GM21825 (cell line): ENCODE measurements around the gene ARF6.
A peak's percentile ranks its signal among the peaks of the same experiment; 100 is the strongest.
"Not testable (repeated sequence)": the region's sequence is repeated elsewhere in the genome, so short reads cannot be mapped to it uniquely, and the experiment has no call there.

Source experiments
- ATAC-seq: cut with Tn5 transposase; IDR thresholded peaks from one replicate; pipeline ENCODE4 v1.9.1; 2021; ENCODE audit warnings: mild to moderate bottlenecking, moderate library complexity; ENCODE audit not compliant: unreplicated experiment

The ARF6 gene

DNA sequence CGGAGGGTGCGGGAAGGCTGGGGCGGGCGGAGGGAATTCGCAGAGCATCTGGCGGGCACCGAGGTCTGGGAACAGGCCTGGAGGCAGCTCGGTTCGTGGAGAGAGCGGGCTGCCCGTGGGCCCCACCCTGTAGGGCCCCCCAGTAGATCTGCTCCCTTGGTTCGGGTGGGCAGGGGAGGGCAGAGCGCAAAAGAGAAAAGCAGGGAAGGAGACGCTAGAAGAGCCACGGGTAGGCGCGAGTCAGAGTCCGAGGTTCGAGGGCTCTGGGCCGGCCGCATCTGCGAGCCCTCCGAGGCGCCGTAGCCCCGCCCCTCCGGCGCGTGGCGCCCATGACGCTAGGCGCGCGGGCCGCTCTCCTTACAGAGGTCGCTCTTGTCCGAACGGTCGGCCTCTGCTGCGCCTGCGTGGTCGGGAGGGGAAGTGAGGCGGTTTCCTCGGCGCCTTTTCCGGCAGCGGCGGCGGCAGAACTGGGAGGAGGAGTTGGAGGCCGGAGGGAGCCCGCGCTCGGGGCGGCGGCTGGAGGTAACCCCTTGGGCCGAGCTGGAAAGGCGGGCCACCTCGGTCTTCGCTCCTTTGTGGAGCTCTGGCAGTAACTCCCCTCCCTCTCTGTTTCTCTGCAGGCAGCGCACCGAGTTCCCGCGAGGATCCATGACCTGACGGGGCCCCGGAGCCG lies at the start of gene ARF6:
Gene ARF6 (plus strand): TSS at position 447 of the 673 bp plus-strand sequence. CDS start 655 bp downstream, outside the sequence.
- peak; percentile 83 for ATAC-seq

DNA sequence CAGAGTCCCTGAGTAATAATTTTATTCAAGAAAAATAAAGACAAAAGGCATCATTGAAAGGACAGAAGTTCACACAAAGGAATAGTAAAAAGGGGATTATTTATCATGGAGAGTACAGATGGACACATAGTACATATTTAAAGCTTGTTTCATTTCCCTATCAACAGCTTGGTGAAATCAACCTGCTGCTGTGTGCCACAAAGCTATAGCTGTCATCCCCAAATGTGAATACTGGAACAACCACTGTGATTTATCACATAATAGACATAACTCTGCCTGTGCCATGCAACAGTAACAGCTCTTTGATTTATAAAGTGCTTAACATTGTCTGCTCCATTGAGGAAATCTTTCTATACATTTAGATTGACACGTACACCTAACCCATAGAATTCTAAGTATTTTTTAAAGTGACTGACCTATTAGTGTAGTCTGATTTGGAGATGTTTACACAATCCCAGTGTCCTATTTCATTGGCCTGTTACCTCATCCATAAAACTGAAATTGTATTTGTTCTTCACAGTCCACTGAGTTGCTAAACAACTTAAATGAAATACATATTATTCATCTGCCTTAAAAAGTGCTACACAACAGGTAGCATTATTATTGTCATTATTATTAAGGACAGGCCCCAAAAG lies 43.6 kb upstream of the ARF6 start:
- no peak for ATAC-seq

DNA sequence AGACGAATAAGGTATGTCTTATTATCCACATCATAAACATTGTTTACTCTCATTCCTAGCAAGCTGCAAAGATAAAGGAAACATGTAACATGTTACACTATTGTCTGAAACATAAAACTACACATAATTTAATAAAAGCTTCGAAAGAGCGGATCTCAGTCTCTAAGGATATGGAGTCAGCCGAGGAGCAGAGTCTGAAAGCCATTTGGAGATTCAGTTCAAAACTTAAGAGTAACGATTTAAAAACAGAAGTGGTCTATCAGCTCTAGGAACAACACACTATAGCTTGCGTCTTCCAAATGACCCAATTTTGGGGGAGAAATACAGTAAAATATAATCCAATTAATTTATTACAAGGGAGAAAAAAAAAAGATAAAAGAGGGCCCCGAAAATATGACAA lies 41.1 kb upstream of the ARF6 start:
- ATAC-seq = no peak

DNA sequence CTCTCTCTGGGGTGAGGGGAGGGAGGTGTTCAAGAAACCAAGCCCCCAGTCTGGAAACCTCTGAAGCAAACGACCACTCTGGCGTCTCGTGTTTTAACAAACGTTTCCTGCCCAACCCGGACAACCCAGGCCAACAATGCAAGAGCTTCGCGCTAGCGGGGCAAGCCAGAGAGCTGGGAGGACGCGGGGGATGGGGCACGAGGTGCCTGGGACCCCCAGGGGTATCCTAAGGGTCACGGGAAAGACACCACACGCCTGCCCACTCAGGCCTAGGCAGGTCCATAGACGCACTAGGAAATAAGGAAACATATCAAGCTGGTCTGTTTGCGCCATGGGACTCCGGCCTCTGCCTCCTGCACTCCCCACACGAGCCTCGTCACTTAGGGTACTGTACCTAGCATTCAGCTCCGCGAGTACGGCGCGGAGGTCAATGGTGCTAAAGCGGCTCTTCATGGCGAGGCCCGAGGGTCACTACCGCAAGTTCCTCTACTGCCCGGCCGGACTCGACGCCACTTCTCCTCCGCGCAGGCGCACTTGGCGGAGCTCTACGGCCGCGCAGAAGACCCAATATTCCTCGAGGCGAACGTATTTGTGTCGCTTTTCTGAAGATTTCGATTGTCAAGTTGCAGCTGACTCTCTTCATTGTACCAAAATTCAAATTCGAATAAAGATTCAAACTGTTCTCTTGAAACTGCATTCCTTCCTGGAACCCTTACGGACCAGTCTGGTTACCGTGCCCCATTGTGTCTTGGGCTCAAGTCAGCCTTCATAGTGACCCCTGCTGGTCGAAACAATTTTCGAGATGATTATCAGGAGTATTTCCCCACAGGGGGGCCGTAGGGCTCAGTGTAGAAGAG lies 40.4 kb upstream of the ARF6 start, which contains the start of gene NEMF:
Gene NEMF (minus strand): TSS at position 488 of the 857 bp plus-strand sequence. CDS start 35 bp downstream, at position 453.
- ATAC-seq = peak; percentile 75

DNA sequence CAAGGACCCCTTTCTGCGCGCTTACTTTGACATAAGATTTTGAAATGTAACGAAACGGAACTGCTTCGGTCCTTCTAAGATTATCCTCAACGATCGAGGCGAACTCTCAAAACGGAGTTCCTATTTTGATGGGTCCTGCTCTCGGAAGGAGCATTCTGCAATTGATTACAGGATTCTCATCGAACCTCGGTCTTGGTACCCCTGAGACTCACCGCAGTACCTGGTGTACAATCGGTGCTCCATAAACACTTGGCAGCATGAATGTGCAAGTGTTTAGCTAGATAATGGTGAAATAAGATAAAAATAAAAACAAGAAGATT lies 39.8 kb upstream of the ARF6 start:
- ATAC-seq = no peak

DNA sequence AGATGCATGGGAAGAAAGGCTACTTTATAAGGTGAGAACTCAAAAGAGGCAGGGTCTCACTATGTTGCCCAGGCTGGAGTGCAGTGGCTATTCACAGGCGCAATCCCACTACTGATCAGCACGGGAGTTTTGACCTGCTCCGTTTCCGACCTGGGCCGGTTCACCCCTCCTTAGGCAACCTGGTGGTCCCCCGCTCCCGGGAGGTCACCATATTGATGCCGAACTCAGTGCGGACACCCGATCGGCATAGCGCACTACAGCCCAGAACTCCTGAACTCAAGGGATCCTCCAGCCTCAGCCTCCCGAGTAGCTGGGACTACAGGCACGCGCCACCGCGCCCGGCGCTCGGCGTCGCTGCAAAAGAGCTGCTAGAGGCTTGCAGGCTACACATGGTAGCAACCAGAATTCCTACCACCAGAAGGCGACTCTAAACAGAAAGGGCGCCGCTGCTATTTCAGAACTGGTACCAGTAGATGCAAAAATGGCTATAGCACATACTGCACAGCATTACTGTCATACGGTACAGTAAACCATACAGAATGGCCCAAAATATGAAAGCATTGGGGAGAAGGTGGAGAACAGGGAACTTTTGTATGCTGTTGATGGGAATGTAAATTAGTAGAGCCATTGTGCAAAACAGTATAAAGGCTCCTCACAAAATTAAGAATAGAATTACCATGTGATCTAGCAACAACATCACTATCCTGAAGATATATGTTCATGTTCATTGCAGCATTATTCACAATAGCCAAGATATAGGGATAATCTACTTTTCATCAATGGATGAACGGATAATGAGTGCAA lies 39.1 kb upstream of the ARF6 start:
- ATAC-seq = peak; percentile 38

DNA sequence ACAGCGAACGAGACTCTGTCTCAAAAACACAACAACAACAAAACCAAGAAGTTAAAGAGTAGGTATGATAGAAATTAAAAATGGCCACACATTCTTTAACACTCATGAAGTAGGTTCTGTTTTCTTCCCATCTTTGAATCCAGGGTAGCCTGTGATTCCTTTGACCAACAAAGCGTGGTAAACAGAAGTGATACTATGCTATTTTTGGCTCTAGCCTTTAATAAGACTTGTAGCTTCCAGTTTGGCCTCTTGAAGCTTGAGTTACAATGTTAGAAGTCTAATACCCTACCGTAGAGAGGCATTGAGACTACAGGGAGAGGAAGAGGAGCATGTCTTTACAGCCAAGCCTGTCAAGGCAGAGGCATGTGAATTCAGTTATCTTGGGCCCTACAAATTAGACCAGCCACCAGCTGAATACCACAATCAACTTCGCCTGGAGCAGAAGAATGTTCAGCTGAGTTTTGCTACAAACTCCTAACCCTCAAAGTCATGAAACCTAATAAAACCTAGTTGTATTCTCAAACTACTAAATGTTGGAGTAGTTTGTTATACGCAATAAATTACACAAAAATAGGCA lies 35.4 kb upstream of the ARF6 start:
- ATAC-seq = no peak

DNA sequence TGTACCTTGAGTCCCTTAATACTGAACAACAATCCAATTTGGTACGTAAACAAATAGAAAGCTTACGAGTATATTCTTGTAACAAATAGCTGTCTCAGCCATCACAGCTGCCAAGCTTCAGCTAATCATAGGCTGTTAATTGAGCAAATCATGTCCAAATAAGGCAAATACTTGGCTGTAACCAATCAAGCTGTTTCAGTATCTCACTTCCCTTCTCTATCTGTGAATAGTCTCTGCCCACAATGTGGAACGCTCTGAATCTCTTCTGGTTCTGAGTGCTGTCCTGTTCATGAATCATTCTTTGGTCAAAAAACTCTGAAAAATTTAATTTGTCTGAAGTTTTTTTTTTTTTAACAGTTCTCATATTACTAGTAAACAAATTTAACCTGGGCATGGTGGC lies 34.5 kb upstream of the ARF6 start:
- no peak for ATAC-seq

DNA sequence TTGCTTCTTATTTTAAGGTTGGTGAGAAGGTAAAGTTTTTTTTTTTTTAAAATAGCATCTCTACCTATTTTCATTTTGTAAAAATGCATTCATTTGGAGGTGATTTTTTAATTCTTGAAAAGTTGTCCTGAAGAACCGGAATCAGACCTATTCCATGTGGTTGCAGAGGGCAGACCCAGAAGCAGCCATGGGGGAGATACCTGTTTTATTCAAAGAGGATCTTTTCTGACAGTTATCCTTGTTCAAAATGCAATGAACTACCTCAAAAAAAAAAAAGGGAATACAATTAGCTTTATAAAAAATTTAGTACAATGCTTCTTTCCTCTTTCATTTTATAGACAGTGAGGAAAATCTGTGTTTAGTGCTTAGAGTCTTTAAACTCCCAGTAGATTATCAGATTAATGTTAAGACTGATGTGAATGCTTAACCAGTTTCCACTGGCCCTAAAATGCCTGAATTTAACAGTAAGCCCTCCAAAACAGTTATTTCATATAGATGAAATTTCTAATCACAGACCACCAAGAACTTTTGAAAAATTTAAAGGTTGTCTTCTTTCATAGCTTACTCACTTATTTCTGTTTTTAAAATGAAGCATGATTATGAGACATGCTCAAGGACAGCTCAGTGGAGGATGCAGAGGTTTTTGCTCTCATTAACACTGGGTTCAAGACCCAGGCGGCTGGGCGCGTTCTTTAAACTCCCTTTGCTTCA lies 31.7 kb upstream of the ARF6 start:
- no peak for ATAC-seq

DNA sequence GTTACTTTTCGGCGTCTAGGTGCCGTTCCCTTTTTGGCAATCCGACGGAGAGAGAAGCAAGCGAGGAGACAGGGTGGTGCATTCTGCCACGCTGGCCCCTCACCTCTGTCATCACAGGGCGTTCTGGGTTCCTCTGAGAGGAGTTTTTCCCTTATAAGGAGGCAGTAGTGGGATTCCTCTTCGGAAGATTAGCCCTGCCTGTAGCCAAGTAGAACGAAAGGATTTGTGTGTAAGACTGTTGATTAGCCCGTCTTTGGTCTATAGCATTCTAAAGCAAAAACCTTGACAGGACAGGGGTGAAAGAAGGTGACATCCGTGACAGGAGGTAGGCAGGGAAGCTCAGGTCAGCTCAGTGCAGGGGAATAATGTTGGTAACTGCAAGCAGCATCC lies 31.2 kb upstream of the ARF6 start:
- no peak for ATAC-seq

DNA sequence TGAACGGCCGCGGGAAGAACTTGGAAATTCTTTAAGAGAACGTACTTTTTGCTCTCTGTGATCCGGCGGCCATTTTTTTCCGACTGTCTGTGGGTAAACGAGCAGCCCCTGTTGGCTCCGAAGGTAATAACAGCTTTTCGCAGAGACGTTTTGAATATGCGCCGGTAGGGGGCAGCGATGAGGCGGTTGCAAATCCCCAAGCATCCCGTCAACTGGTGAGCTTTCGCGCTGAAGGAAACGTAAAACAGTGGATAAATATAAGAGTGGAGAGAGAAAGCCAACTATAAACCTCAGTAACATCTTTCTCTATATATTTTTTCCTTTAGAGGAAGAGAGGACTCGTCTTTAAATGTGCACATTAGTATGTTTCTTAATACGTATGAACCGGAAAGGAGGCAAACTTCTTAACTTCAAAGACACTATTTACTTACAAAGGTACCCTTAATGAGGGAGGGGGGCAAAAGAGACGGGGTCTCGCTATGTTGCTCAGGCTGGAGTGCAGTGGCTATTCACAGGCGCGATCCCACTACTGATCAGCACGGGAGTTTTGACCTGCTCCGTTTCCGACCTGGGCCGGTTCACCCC lies 30.7 kb upstream of the ARF6 start:
- ATAC-seq = peak; percentile 29

DNA sequence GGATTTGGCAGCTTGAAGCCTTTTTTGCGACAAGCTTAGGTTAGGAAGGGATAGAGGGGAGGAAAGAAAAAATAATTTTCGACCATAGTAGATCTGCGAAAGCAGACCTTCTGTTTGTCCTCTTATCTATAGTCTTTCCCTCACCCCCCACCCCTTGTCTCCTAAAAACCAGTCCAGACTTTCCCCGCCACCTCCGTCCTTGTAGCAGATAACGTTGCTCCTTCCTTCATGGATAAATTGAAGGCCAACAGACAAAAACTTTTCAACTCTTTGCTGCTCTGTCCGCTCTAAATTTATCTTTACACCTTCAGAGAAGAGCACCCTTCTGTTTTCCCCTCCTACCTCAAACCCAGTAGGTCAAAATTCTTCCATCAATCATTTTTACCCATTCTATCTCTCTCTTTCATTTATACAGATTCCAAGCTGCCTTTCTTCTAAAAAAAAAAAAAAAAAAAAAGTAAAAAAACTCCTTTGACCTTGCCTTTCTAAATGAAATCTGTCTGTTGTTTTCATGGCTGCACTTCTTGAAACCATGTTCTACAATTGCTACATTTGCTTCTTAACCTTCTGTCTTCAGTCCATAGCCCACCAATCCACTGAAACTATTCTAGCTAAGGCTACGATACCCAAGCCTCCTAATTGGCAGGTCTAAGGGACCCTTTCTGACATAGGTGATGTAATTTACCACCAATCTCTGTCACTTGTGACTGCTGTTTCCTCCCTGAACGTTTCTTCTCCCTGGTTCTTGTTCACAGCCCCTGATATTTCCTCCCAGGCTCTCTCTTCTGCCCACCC lies 29.2 kb upstream of the ARF6 start:
- no peak for ATAC-seq

DNA sequence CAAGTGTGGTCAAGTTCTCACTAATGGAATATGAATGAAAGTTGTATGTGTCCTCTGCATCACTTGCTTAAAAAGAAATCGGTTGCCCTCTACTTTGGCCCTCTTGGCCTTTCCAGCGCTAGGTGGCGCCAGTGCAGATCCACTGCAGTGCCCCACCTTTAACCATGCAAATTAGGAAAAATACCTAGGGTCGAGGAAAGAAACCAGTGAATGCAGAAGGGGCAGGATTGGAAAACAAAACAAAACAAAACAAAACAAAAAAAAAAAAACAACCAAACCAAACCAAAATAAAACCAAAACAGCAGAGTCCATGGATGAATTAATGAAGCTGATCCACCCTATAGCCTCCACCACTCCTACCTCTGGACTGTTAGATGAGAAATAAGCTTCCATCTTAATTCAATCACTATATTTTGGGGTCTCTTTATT lies 27.4 kb upstream of the ARF6 start:
- no peak for ATAC-seq

DNA sequence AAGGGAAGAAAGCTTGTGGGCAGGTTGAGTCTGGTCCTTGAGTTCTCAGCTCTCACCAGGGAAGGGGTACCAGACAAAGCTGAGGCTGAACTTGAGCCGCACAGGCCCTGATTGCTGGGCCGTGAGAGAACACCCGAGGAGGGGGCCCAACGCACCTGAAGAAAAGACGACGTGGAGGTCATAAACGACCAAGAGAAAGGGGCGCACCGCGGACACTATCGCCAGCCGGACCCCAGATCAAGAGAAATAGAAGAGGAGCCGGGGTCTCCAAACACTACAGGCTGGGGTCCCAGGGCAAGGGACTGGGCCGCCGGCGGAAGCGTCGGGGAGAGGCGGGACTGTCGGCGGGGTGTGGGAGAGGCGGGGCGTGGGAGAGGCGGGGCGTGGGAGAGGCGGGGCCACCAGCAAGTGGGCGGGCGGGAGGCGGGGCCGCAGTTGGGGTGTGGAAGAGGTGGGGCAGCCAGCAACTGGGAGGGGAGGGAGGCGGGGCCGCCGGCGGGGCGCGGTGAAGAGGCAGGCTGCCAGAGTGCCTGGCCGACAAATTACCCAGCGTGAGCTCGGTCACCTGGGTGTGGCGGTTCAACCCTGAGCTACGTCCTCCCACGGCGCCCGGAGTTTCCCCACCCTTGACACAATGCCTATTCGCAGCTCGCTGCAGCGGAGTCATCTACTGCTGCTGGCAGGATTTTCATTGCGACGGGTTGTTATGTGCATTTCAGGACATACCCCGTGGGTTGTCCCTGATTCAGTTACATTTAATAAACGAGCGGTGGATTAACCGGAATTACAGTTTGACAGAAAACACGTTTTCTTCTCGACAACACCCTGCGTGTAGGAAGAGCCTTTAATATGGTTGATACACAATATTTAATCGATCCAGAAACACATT lies 24.8 kb upstream of the ARF6 start:
- ATAC-seq = peak; percentile 84

DNA sequence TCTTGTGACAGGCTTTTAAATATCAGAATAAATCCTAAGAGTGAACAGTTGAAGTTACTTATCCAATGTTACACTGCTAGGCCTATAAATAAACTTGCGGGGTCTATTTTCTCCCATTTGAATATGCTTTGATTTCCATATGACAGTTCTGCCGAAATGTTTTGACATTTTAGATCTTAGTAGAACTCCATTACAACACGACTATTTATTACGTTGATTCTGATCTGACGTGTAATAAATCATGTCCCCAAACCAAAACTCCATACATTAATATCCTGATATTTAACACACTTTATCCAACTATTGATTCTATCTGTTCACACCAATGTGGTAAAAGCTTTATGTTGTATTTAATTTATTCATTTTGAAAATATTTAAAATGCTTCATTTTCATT lies 24.2 kb upstream of the ARF6 start:
- no peak for ATAC-seq

DNA sequence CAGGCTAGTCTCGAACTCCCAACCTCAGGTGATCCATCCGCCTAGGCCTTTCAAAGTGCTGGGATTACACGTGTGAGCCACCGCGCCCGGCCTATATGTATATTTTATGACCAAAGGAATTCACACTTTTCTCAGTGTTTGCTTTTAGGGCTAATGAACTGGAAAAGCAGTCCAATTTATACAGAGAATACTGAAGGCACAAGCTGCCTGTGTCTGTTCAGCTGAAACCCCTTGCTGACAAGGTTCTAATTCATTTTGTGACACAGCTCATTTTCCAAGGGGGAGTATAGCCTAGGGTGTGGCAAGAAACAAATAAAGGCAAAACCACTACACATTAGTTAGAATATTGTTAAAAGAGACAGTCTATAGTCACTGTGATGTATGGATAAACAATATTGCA lies 22.0 kb upstream of the ARF6 start:
- no peak for ATAC-seq

DNA sequence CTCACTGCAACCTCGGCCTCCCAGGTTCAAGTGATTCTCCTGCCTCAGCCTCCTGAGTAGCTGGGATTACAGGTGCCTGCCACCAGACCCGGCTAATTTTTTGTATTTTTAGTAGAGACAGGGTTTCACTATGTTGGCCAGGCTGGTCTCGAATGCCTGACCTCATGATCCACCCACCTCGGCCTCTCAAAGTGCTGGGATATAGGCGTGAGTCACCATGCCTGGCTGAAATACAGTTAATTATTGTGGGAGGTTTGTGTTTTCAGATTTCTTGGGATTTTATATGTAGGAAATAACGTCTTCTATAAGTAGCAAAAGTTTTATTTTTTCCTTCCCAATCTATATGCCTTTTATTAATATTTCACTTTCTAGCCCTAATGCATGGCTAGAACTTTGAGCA lies 19.3 kb upstream of the ARF6 start:
- not testable (repeated sequence) for ATAC-seq

DNA sequence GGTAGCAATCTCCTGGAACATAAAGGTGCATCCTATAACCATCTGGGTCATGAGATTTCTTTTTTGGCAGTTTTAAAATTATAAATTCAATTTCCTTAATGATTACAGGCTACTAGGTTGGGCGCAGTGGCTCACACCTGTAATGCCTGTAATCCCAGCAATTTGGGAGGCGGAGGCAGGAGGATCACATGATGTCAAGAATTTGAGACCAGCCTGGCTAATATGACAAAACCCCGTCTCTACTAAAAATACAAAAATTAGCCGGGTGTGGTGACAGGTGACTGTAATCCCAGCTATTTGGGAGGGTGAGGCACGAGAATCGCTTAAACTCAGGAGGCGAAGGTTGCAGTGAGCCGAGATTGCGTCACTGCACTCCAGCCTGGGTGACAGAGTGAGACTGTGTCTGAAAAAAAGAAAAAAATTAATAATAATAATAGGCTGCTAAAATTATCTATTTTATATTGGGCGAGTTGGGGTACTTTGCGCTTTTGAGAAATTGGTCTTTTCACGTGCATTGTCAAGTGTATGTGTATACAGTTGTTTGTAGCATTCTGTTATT lies 17.2 kb upstream of the ARF6 start:
- no peak for ATAC-seq
